ENCODE measurements around the gene S100PBP.
A peak's percentile ranks its signal among the peaks of the same experiment; 100 is the strongest.

GRCh38 chr1:32886004-32886827 lies 68.8 kb downstream of the S100PBP start, which contains the start of gene HPCA:
- TF ChIP-seq CTCF (IDR thresholded peaks at IDR 0.05), result peak in 2 of 3 experiments; percentile 13 to 21
- no peak for TF ChIP-seq POLR2AphosphoS5 (IDR thresholded peaks at IDR 0.05)
- no peak for TF ChIP-seq POLR2A (IDR thresholded peaks at IDR 0.05; ENCODE audit: low read depth)

Measured in esophagus muscularis mucosa (tissue), 3 donors.